Ovary (tissue), 9 donors: Measurements from ENCODE around the gene NPAS3. TPM values are rescaled to one million over a fixed set of nuclear protein-coding genes. Genes with fewer than 3 reads are reported as not detected.

Experiments
- DNase-seq, 5 donors: peaks; one replicate each; pipeline ENCODE4 v3.0.0-alpha.2; 2019 to 2020
- H3K27ac ChIP-seq, 2 donors: fragments of 200-600 bp; one replicate each; pipeline versions ENCODE4 v1.5.1 to v1.8.0; 2019 to 2022
- H3K27me3 ChIP-seq: fragments of 200-600 bp; one replicate; pipeline ENCODE4 v1.8.0; 2022
- H3K36me3 ChIP-seq: fragments of 200-600 bp; sonication (generic); one replicate; pipeline ENCODE4 v1.5.1; 2019
- H3K4me1 ChIP-seq: one replicate; pipeline ENCODE4 v1.8.1; 2013; ENCODE audit warnings: mild to moderate bottlenecking, moderate library complexity; ENCODE audit not compliant: insufficient read depth
- H3K4me3 ChIP-seq: fragments of 200-600 bp; sonication (generic); one replicate; pipeline ENCODE4 v1.5.1; 2017
- H3K9me3 ChIP-seq, 2 donors: fragments of 200-600 bp in 1 of 2; sonication (generic) in 1 of 2; one replicate each; pipeline versions ENCODE4 v1.5.1 to v1.8.1; 2013 to 2019; ENCODE audit warnings: mild to moderate bottlenecking in 1 of 2, moderate library complexity in 1 of 2
- EP300 ChIP-seq: sonication (generic); formaldehyde crosslinking; IDR thresholded peaks from one replicate; pipeline ENCODE4 v1.6.1; 2017; ENCODE audit warnings: antibody characterized with exemption
- POLR2A ChIP-seq: fragments of 450-650 bp; IDR thresholded peaks from one replicate; pipeline ENCODE4 v1.6.1; 2017; ENCODE audit warnings: antibody characterized with exemption, mild to moderate bottlenecking, moderate library complexity
- WGBS, 3 donors: extraction: QIAGEN DNeasy Blood & Tissue Kit in 1 of 3; methylation state at CpG; one replicate each; pipeline versions ENCODE4 v1.1.5 to v1.1.7; 2013 to 2017; 5-methylcytosine and 5-hydroxymethylcytosine counted together
- intact Hi-C, 4 donors: fragments of 100-400 bp; cut with DNase I; formaldehyde crosslinking; loops; one replicate each; pipeline versions ENCODE4 v1.11.0 to v1.15.1; 2022 to 2023
- polyA plus RNA-seq, 2 donors: library from polyadenylated mRNA; stranded (reverse); fragments of 200-250 nt in 1 of 2; fragments of 350-450 nt in 1 of 2; fragmentation: Illumina TruSeq in 1 of 2; extraction: RNeasy Lipid Tissue Mini Kit (QIAGEN cat#74804) in 1 of 2; gene quantifications; one replicate each; pipeline ENCODE4 v1.2.3, GENCODE V29; 2013 to 2014
- total RNA-seq, 7 donors: library from RNA; depleted of rRNA in 2 of 7; stranded (reverse); fragments of >200 nt in 2 of 7; fragmentation: NEBNext Ultra II Directional in 3 of 7; extraction: Animal tissue kit (Norgen Biotek cat#: 25700) in 3 of 7; gene quantifications; one replicate each; pipeline versions ENCODE4 v1.1.0 to v1.2.4, GENCODE V29; 2016 to 2023
- TF ChIP-seq, protein P1 (sequence below), 3 donors: fragments of 450-650 bp in 2 of 3; fragments of 200-600 bp in 1 of 3; IDR thresholded peaks; one replicate each; pipeline versions ENCODE4 v1.5.1 to v1.8.0; 2016 to 2022; ENCODE audit warnings: antibody characterized with exemption in 3 of 3, mild to moderate bottlenecking in 1 of 3
- donor health status: DM: no; HTN: no; CAD: no; lungs with moderate emphysema.
- donor health status: DM: no; HTN: no; CAD: no.
- donor health status: Bipolar disorder and iron deficiency.
- donor health status: DM: yes; HTN: yes; CAD: no.
- donor health status: DM: no; HTN: no; CAD: no.
- donor health status: DM: yes; HTN: yes; CAD: no.

Gene NPAS3
- total and polyA plus RNA-seq, 9 donors, result 1.9 to 15.4 (median 11.4) TPM

DNA sequence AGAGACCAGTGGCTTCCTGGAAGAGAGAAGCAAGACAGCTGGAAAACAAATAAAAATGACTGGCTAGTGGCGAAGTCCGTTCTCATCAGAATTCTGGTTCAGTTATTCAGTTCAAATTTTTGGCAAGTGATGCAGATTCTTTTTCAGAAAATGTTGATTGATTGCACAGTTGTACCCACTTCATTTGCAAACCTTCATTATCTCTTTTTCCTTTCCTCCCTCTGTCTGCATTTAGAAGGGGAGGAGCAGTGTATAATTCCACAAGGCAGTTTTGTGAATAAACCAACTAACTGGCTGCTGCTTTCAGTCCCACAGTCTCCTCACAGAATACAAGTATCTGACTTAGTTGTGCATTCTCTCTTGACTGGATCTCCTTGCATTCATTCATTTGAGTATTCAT lies 417.5 kb downstream of the NPAS3 start:
- no peak for TF ChIP-seq EP300
- no peak for TF ChIP-seq POLR2A
- TF ChIP-seq, protein P1, sequence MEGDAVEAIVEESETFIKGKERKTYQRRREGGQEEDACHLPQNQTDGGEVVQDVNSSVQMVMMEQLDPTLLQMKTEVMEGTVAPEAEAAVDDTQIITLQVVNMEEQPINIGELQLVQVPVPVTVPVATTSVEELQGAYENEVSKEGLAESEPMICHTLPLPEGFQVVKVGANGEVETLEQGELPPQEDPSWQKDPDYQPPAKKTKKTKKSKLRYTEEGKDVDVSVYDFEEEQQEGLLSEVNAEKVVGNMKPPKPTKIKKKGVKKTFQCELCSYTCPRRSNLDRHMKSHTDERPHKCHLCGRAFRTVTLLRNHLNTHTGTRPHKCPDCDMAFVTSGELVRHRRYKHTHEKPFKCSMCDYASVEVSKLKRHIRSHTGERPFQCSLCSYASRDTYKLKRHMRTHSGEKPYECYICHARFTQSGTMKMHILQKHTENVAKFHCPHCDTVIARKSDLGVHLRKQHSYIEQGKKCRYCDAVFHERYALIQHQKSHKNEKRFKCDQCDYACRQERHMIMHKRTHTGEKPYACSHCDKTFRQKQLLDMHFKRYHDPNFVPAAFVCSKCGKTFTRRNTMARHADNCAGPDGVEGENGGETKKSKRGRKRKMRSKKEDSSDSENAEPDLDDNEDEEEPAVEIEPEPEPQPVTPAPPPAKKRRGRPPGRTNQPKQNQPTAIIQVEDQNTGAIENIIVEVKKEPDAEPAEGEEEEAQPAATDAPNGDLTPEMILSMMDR (IDR thresholded peaks at IDR 0.05), result no peak
- 44 to 60% (median 45%) methylated on average over 2 of the region's 2 CpGs for WGBS, 3 donors
- H3K4me3 ChIP-seq, result no peak overlapping the region
- H3K27ac ChIP-seq, result no peak overlapping the region
- H3K4me1 ChIP-seq, result no peaks in the 10 kb centered on the region
- H3K9me3 ChIP-seq, result no peaks in the 10 kb centered on the region
- no peaks in the 10 kb centered on the region for H3K36me3 ChIP-seq
- intact Hi-C loops, result no loop called here
- DNase-seq, result no peak
- no peaks in the 10 kb centered on the region for H3K27me3 ChIP-seq

DNA sequence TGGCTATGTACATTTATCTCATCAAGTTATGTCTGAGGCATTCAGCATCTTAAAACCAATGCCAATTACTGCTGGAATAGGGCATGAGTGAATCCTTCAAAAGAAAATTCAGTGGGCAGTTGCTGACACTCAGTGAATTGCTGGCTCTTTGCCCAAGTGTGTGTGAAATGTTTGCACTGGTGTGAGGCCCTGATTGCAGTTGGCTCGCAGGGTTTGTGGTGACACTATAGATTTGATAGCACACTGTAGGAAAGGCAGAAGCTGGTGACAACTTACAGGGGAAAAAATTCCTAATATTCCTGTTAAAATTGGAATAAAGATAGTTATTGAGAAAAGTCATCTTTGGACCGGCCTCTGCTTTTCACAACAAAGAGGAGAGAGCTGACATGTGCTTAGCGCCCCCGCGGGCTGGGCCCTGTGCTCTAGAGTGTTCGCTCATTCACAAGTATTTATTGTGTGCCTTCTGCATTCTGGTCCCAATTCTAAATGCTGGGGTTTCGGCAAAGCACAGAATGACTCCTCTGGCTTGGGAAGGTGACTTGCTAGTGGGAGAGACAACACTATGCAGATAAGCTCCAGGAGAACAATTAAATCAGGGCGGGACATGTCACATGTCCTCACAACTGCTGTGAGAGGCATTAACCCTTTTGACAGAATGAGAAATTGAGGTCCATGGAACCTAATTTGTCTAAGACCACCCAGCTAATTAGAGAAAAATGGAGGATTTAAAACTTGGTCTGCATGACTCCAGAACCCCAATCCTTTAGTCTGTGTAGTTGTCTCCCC lies 418.7 kb downstream of the NPAS3 start:
- Histone ChIP-seq H3K4me1 (no peaks in the 10 kb centered on the region), H3K36me3 (no peaks in the 10 kb centered on the region), H3K4me3 (no peak overlapping the region), H3K27ac (no peak overlapping the region), H3K9me3 (no peaks in the 10 kb centered on the region), H3K27me3 (no peaks in the 10 kb centered on the region)
- TF ChIP-seq POLR2A, result no peak
- WGBS, 3 donors, result 85 to 89% (median 86%) methylated on average over 8 of the region's 8 CpGs
- no peak for DNase-seq
- intact Hi-C loops, result no loop called here

DNA sequence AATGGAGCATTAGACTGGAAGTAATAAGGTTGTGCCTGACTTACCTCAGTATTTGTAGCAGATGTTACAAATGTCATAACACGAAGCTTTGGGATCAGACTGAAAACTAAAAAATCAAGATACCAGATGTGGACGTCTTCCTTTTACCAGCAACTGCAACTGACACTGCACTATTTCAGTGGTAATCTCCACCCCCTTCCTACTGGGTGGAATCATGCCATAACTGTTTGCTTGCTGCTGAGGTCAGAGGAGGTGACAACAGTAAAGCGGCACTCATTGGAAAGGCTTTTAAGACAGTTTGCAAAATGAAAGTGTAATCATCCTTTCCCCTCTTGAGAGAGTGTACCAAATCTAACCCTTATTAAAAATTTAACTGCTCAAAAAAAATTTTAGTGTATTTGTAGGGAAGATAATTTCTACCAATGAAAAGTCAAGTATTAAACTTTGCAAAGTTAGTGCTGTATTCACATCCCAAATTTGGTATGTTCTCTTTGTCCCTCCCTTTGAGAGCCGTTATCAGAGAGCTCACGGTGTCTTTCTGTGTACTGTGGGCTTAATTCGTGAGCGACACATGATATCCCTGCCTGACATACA lies 420.7 kb downstream of the NPAS3 start:
- Histone ChIP-seq H3K27me3 (no peaks in the 10 kb centered on the region), H3K36me3 (no peaks in the 10 kb centered on the region), H3K4me1 (no peaks in the 10 kb centered on the region), H3K9me3 (no peaks in the 10 kb centered on the region), H3K27ac (no peak overlapping the region), H3K4me3 (no peak overlapping the region)
- intact Hi-C loops, result no loop called here
- DNase-seq, result no peak
- WGBS, 3 donors, result 90 to 94% (median 94%) methylated on average over 7 of the region's 7 CpGs
- TF ChIP-seq EP300 (no peak), POLR2A (no peak)
- TF ChIP-seq, protein P1 (IDR thresholded peaks at IDR 0.05), result no peak

DNA sequence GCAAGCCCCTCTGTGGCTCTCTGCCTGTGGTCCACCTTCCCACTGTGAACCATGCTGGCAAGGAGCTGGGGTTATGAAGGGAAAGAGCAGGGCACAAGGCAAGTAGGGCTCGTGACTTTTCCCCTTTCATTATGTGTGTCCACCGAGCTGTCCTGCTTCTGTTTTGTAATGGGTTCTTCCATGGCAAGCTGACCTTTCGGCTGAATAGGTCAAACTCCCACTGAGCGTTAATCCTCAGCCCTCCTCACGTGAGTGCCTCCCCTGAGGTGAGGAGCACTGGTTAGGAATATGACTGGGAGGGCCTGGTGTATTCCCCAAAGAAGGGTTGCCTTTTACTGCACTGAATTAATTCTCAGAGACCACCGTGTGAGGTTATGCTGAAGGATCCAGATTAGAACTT lies 424.3 kb downstream of the NPAS3 start:
- 85 to 91% (median 90%) methylated on average over 6 of the region's 6 CpGs for WGBS, 3 donors

More for the DNA sequence above, 424.3 kb downstream of the NPAS3 start:
- H3K9me3 ChIP-seq, result no peaks in the 10 kb centered on the region
- H3K27ac ChIP-seq, result no peak overlapping the region
- DNase-seq, result no peak
- H3K36me3 ChIP-seq, result no peaks in the 10 kb centered on the region
- intact Hi-C loops, result no loop called here
- TF ChIP-seq, protein P1 (IDR thresholded peaks at IDR 0.05), result no peak
- no peak for TF ChIP-seq POLR2A
- no peak for TF ChIP-seq EP300
- H3K4me1 ChIP-seq, result no peaks in the 10 kb centered on the region
- H3K4me3 ChIP-seq, result no peak overlapping the region
- H3K27me3 ChIP-seq, result no peaks in the 10 kb centered on the region
